ENCODE results near the gene KCNJ10.

KCNJ10 gene

GRCh38 chr1:160077486-160077885, 7.5 kb upstream of the KCNJ10 start:
- no peaks in the 10 kb centered on the region for H4K20me1 ChIP-seq (ENCODE audit: low read depth, low read length)
- no peaks in the 10 kb centered on the region for H3K79me2 ChIP-seq (ENCODE audit: insufficient read depth, low read length)
- H3K9me2 ChIP-seq (replicated peaks; ENCODE audit: insufficient read depth, low read length): no peaks in the 10 kb centered on the region
- no peaks in the 10 kb centered on the region for H3K27me3 ChIP-seq (ENCODE audit: low read length)
- no peak overlapping the region for H3K27ac ChIP-seq (ENCODE audit: low read depth, low read length)
- H3K4me3 ChIP-seq (ENCODE audit: insufficient read depth, low read length, poor library complexity, severe bottlenecking): no peak overlapping the region
- TF ChIP-seq EZH2phosphoT487 (conservative IDR thresholded peaks at IDR 0.05; ENCODE audit: low read length) (no peak), CTCF (IDR thresholded peaks at IDR 0.05; ENCODE audit: insufficient read depth, low read length, poor library complexity, severe bottlenecking) (no peak)
- H3K4me2 ChIP-seq (ENCODE audit: low read depth, low read length, poor library complexity, severe bottlenecking): no peak overlapping the region
- no peaks in the 10 kb centered on the region for H3K36me3 ChIP-seq (ENCODE audit: low read length)
- no peak overlapping the region for H2AFZ ChIP-seq (ENCODE audit: low read depth, low read length, severe bottlenecking)
- no peaks in the 10 kb centered on the region for H3F3A ChIP-seq (ENCODE audit: insufficient read depth)
- H3K9me3 ChIP-seq (ENCODE audit: insufficient read depth, low read length): no peaks in the 10 kb centered on the region
- H3K9ac ChIP-seq (ENCODE audit: low read length): no peak overlapping the region

DNA sequence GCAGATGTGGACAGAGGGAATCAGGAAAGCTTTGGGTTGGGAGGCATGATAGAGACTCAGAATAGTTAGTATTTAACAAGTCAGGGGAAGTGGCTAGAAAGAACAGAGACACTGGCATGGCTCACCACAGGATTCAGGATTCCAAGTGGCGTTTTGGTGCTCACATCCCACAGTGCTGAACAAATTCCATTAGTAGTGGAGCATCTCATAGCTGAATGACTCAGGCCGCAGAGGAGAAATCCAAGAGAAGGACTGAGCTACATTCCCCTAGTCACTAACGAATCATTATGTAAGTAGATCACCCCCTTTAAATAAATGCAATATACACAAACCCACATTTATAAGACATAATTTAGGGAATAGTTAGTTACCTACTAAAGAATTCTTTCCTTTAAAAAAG, 6.3 kb upstream of the KCNJ10 start:
- H3K9me2 ChIP-seq (replicated peaks; ENCODE audit: insufficient read depth, low read length): no peaks in the 10 kb centered on the region
- no peaks in the 10 kb centered on the region for H4K20me1 ChIP-seq (ENCODE audit: low read depth, low read length)
- H3K27ac ChIP-seq (ENCODE audit: low read depth, low read length): no peak overlapping the region
- H2AFZ ChIP-seq (ENCODE audit: low read depth, low read length, severe bottlenecking): no peak overlapping the region
- no peak for TF ChIP-seq CTCF (IDR thresholded peaks at IDR 0.05; ENCODE audit: insufficient read depth, low read length, poor library complexity, severe bottlenecking)
- no peak for TF ChIP-seq EZH2phosphoT487 (conservative IDR thresholded peaks at IDR 0.05; ENCODE audit: low read length)
- H3K36me3 ChIP-seq (ENCODE audit: low read length): no peaks in the 10 kb centered on the region
- no peaks in the 10 kb centered on the region for H3F3A ChIP-seq (ENCODE audit: insufficient read depth)
- H3K4me2 ChIP-seq (ENCODE audit: low read depth, low read length, poor library complexity, severe bottlenecking): no peak overlapping the region
- H3K27me3 ChIP-seq (ENCODE audit: low read length): no peaks in the 10 kb centered on the region
- H3K4me3 ChIP-seq (ENCODE audit: insufficient read depth, low read length, poor library complexity, severe bottlenecking): no peak overlapping the region
- H3K79me2 ChIP-seq (ENCODE audit: insufficient read depth, low read length): no peaks in the 10 kb centered on the region
- no peak overlapping the region for H3K9ac ChIP-seq (ENCODE audit: low read length)
- H3K9me3 ChIP-seq (ENCODE audit: insufficient read depth, low read length): no peaks in the 10 kb centered on the region

- Histone ChIP-seq H3K9me2 (replicated peaks; ENCODE audit: insufficient read depth, low read length) (no peaks in the 10 kb centered on the region), H3K79me2 (ENCODE audit: insufficient read depth, low read length) (no peaks in the 10 kb centered on the region), H3K4me3 (ENCODE audit: insufficient read depth, low read length, poor library complexity, severe bottlenecking) (no peak overlapping the region), H3F3A (ENCODE audit: insufficient read depth) (no peaks in the 10 kb centered on the region), H3K27me3 (ENCODE audit: low read length) (no peaks in the 10 kb centered on the region), H4K20me1 (ENCODE audit: low read depth, low read length) (no peaks in the 10 kb centered on the region), H3K36me3 (ENCODE audit: low read length) (no peaks in the 10 kb centered on the region), H2AFZ (ENCODE audit: low read depth, low read length, severe bottlenecking) (no peak overlapping the region), H3K27ac (ENCODE audit: low read depth, low read length) (no peak overlapping the region), H3K4me2 (ENCODE audit: low read depth, low read length, poor library complexity, severe bottlenecking) (no peak overlapping the region), H3K9ac (ENCODE audit: low read length) (no peak overlapping the region), H3K9me3 (ENCODE audit: insufficient read depth, low read length) (no peaks in the 10 kb centered on the region)
- TF ChIP-seq CTCF (IDR thresholded peaks at IDR 0.05; ENCODE audit: insufficient read depth, low read length, poor library complexity, severe bottlenecking) (no peak), EZH2phosphoT487 (conservative IDR thresholded peaks at IDR 0.05; ENCODE audit: low read length) (no peak)
Measured at GRCh38 chr1:160075836-160076235, 5.9 kb upstream of the KCNJ10 start.

DNA sequence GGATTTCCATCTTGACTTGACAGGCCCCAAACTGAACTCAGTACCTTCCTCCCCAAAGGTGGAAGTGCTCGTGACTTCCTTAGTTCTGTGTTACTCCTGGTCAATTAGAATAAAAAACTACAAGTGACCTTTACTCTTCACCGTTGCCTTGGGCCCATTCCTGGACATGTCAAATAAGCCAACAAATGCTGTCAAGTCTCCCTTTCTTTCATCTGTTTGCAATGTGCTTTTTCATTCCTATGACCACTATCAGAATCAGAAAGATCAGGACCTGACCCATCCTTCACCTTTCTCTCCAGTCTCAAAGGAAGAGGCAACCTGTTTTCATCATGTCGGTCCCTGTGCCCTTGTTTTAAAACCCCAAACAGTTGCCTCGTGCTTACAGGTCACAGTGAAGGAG, 4.9 kb upstream of the KCNJ10 start:
- Histone ChIP-seq H3K27ac (ENCODE audit: low read depth, low read length) (no peak overlapping the region), H3F3A (ENCODE audit: insufficient read depth) (no peaks in the 10 kb centered on the region), H3K27me3 (ENCODE audit: low read length) (no peaks in the 10 kb centered on the region), H3K9ac (ENCODE audit: low read length) (no peak overlapping the region), H4K20me1 (ENCODE audit: low read depth, low read length) (no peaks in the 10 kb centered on the region), H3K4me2 (ENCODE audit: low read depth, low read length, poor library complexity, severe bottlenecking) (no peak overlapping the region), H3K4me3 (ENCODE audit: insufficient read depth, low read length, poor library complexity, severe bottlenecking) (no peak overlapping the region), H3K9me2 (replicated peaks; ENCODE audit: insufficient read depth, low read length) (no peaks in the 10 kb centered on the region), H3K9me3 (ENCODE audit: insufficient read depth, low read length) (no peaks in the 10 kb centered on the region), H3K36me3 (ENCODE audit: low read length) (no peaks in the 10 kb centered on the region), H3K79me2 (ENCODE audit: insufficient read depth, low read length) (no peaks in the 10 kb centered on the region), H2AFZ (ENCODE audit: low read depth, low read length, severe bottlenecking) (no peak overlapping the region)
- TF ChIP-seq CTCF (IDR thresholded peaks at IDR 0.05; ENCODE audit: insufficient read depth, low read length, poor library complexity, severe bottlenecking) (no peak), EZH2phosphoT487 (conservative IDR thresholded peaks at IDR 0.05; ENCODE audit: low read length) (no peak)
